A549 (cell line): ENCODE results near the gene RNASE4.

Experiments
- CBX2 ChIP-seq: fragments of 200-600 bp; sonication (generic); IDR thresholded peaks from 2 replicates; pipeline ENCODE4 v1.6.1; 2016; ENCODE audit warnings: low read depth, mild to moderate bottlenecking, borderline replicate concordance
- CTCF ChIP-seq: fragments of >200 bp; sonication (Bioruptor Twin); formaldehyde crosslinking; IDR thresholded peaks from 3 replicates; pipeline ENCODE4 v1.5.1; 2016
- E2F6 ChIP-seq: IDR thresholded peaks from 2 replicates; pipeline ENCODE4 v1.6.1; 2012; ENCODE audit warnings: low read depth, borderline replicate concordance
- RFX5 ChIP-seq: fragments of 450-650 bp; IDR thresholded peaks from 2 replicates; pipeline ENCODE4 v1.7.1; 2014; ENCODE audit warnings: antibody characterized with exemption, mild to moderate bottlenecking, moderate library complexity
- RNF2 ChIP-seq: fragments of 200-600 bp; sonication (generic); IDR thresholded peaks from 2 replicates; pipeline ENCODE4 v1.6.1; 2016; ENCODE audit warnings: low read depth, mild to moderate bottlenecking, antibody characterized with exemption, moderate library complexity, borderline replicate concordance

GRCh38 chr14:20706657-20707355 is 22.4 kb downstream of the RNASE4 start:
- TF ChIP-seq RNF2 (no peak), RFX5 (no peak), CBX2 (no peak), E2F6 (no peak), CTCF (no peak)
